Progenitor cell of endocrine pancreas (in vitro differentiated cells): Measurements from ENCODE around the gene KIAA0232. TPM values are rescaled to one million over a fixed set of nuclear protein-coding genes. Genes with fewer than 3 reads are reported as not detected.

ENCODE experiments used
- DNase-seq: peaks from one replicate; pipeline ENCODE4 v3.0.0; 2021; ENCODE audit warnings: low spot score; ENCODE audit not compliant: unreplicated experiment
- H3K27ac Mint-ChIP-seq: 2 replicates; pipeline ENCODE4 v1.8.0; 2021; ENCODE audit warnings: mild to moderate bottlenecking, moderate library complexity, mixed read lengths
- H3K27me3 Mint-ChIP-seq: 2 replicates; pipeline ENCODE4 v1.8.0; 2021; ENCODE audit warnings: mixed read lengths
- H3K36me3 Mint-ChIP-seq: 2 replicates; pipeline ENCODE4 v1.8.0; 2022; ENCODE audit warnings: mixed read lengths; ENCODE audit not compliant: insufficient read depth
- H3K4me1 Mint-ChIP-seq: 2 replicates; pipeline ENCODE4 v1.8.0; 2021; ENCODE audit warnings: low read depth, mixed read lengths
- H3K4me3 Mint-ChIP-seq: 2 replicates; pipeline ENCODE4 v1.8.0; 2021; ENCODE audit warnings: low read depth, mild to moderate bottlenecking, moderate library complexity, mixed read lengths
- H3K9me3 Mint-ChIP-seq: 2 replicates; pipeline ENCODE4 v1.8.0; 2021; ENCODE audit warnings: low read depth, mixed read lengths
- CTCF ChIP-seq: fragments of 200-600 bp; sonication (generic); IDR thresholded peaks from one replicate; pipeline ENCODE4 v1.5.0; 2021; ENCODE audit warnings: antibody characterized with exemption, mild to moderate bottlenecking; ENCODE audit not compliant: unreplicated experiment
- long read RNA-seq: library from polyadenylated mRNA; unstranded; transcript quantifications from one replicate; pipeline ENCODE4 v2.0.0, GENCODE V29; 2020
- total RNA-seq: library from RNA; stranded (reverse); gene quantifications from 2 replicates; pipeline ENCODE4 v1.2.1, GENCODE V29; 2021

The KIAA0232 gene
- total RNA-seq = 50.3 and 52.8 TPM in 2 replicates
- long read RNA-seq, partial matches to known transcripts = 39 of 48 reads
- long read RNA-seq, other reads (novel, unspliced or antisense) = 9 of 48 reads

GRCh38 chr4:6782147-6782845, at the start of gene KIAA0232:
KIAA0232 (plus strand) TSS chr4:6782727; CDS start chr4:6824454, 41,727 bp downstream.
- H3K9me3 Mint-ChIP-seq = no peaks in the 10 kb centered on the region
- DNase-seq = peak; percentile 93
- peaks cover 15% of the 10 kb centered on the region for H3K27me3 Mint-ChIP-seq
- peak within 1 kb of the TSS; percentile 96 for H3K27ac Mint-ChIP-seq
- no peaks in the 10 kb centered on the region for H3K36me3 Mint-ChIP-seq
- H3K4me3 Mint-ChIP-seq = peak within 1 kb of the TSS; percentile 82
- TF ChIP-seq CTCF = no peak
- H3K4me1 Mint-ChIP-seq = peaks cover 26% of the 10 kb centered on the region

GRCh38 chr4:6733358-6734164, 49.0 kb upstream of the KIAA0232 start:
- no peak overlapping the region for H3K4me3 Mint-ChIP-seq
- peak overlapping the region; percentile 49 for H3K27ac Mint-ChIP-seq
- TF ChIP-seq CTCF = no peak
- H3K4me1 Mint-ChIP-seq = peaks cover 5% of the 10 kb centered on the region
- no peaks in the 10 kb centered on the region for H3K9me3 Mint-ChIP-seq
- no peaks in the 10 kb centered on the region for H3K36me3 Mint-ChIP-seq
- no peak for DNase-seq
- H3K27me3 Mint-ChIP-seq = peaks cover 12% of the 10 kb centered on the region

- Mint-ChIP-seq H3K9me3 (peaks cover 2% of the 10 kb centered on the region), H3K27me3 (peaks cover 12% of the 10 kb centered on the region), H3K4me3 (no peak overlapping the region), H3K4me1 (peaks cover 5% of the 10 kb centered on the region), H3K36me3 (no peaks in the 10 kb centered on the region), H3K27ac (peak overlapping the region; percentile 21)
- no peak for TF ChIP-seq CTCF
- no peak for DNase-seq
Observed at GRCh38 chr4:6734165-6734786, 48.3 kb upstream of the KIAA0232 start.

DNA sequence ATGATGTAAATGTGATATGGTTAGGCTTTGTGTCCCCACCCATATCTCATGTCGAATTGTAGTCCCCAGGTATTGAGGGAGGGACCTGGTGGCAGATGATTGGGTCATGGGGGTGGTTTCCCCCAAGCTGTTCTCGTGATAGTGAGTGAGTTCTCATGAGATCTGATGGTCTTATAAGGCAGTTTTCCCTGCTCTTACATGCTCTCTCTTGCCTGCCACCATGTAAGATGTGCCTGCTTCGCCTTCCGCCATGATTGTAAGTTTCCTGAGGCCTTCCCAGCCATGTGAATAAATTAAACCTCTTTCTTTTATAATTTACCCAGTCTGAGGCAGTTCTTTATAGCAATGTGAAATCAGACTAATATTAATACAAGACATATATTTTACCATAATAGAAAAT, 42.6 kb upstream of the KIAA0232 start:
- no peak overlapping the region for H3K4me3 Mint-ChIP-seq
- H3K27me3 Mint-ChIP-seq = peaks cover under 1% of the 10 kb centered on the region
- H3K27ac Mint-ChIP-seq = no peak overlapping the region
- no peak for DNase-seq
- H3K4me1 Mint-ChIP-seq = no peaks in the 10 kb centered on the region
- peaks cover 7% of the 10 kb centered on the region for H3K9me3 Mint-ChIP-seq
- no peak for TF ChIP-seq CTCF
- no peaks in the 10 kb centered on the region for H3K36me3 Mint-ChIP-seq

- Mint-ChIP-seq H3K4me1 (no peaks in the 10 kb centered on the region), H3K36me3 (no peaks in the 10 kb centered on the region), H3K9me3 (peaks cover 7% of the 10 kb centered on the region), H3K4me3 (no peak overlapping the region), H3K27ac (no peak overlapping the region), H3K27me3 (no peaks in the 10 kb centered on the region)
- no peak for DNase-seq
- TF ChIP-seq CTCF = no peak
Observed at GRCh38 chr4:6740347-6740746, 42.2 kb upstream of the KIAA0232 start.
